Neutrophil (primary cell): ENCODE data around the gene CD276.

Source experiments
- H3K27ac ChIP-seq: fragments of 200-600 bp; sonication (generic); 2 replicates; pipeline ENCODE4 v1.5.1; 2016; ENCODE audit warnings: mild to moderate bottlenecking, moderate library complexity
- H3K27me3 ChIP-seq: fragments of 200-600 bp; sonication (generic); 2 replicates; pipeline ENCODE4 v1.6.0; 2016; ENCODE audit warnings: mild to moderate bottlenecking
- H3K36me3 ChIP-seq: fragments of 200-600 bp; sonication (generic); 2 replicates; pipeline ENCODE4 v1.5.1; 2017
- H3K4me1 ChIP-seq, 2 experiments: fragments of 200-600 bp in 1 of 2; sonication (generic) in 1 of 2; 1 replicate in 1 of 2; 2 replicates in 1 of 2; pipeline versions ENCODE4 v1.5.1 to v1.6.1; 2013 to 2016; ENCODE audit warnings: low read depth in 1 of 2, low read length in 1 of 2, mild to moderate bottlenecking in 1 of 2, moderate library complexity in 1 of 2; ENCODE audit not compliant: control insufficient read depth in 1 of 2, insufficient read depth in 1 of 2
- H3K4me3 ChIP-seq, 2 experiments: fragments of 200-600 bp in 1 of 2; sonication (generic) in 1 of 2; 1 replicate in 1 of 2; 2 replicates in 1 of 2; pipeline ENCODE4 v1.5.1; 2013 to 2016; ENCODE audit warnings: low read depth in 1 of 2, low read length in 1 of 2, mild to moderate bottlenecking in 1 of 2, moderate library complexity in 1 of 2
- H3K9me3 ChIP-seq: fragments of 200-600 bp; sonication (generic); 2 replicates; pipeline ENCODE4 v1.5.1; 2016
- CTCF ChIP-seq: fragments of 200-600 bp; sonication (generic); IDR thresholded peaks from 2 replicates; pipeline ENCODE4 v1.5.1; 2016; ENCODE audit warnings: antibody characterized with exemption

Gene CD276

GRCh38 chr15:73708691-73709090, 24.5 kb downstream of the CD276 start:
- H3K4me1 ChIP-seq, result peaks cover 6 to 22% of the 10 kb centered on the region in 2 experiments
- no peak overlapping the region for H3K27ac ChIP-seq
- H3K9me3 ChIP-seq, result no peaks in the 10 kb centered on the region
- peaks cover 7% of the 10 kb centered on the region for H3K27me3 ChIP-seq
- H3K4me3 ChIP-seq, result no peak overlapping the region
- no peaks in the 10 kb centered on the region for H3K36me3 ChIP-seq
- TF ChIP-seq CTCF, result no peak

GRCh38 chr15:73709241-73709640, 25.1 kb downstream of the CD276 start:
- no peak for TF ChIP-seq CTCF
- no peak overlapping the region for H3K27ac ChIP-seq
- peaks cover 4% of the 10 kb centered on the region for H3K27me3 ChIP-seq

GRCh38 chr15:73709686-73710085, 25.5 kb downstream of the CD276 start:
- no peak overlapping the region for H3K27ac ChIP-seq
- TF ChIP-seq CTCF, result no peak
- H3K4me1 ChIP-seq, result peaks cover 6 to 22% of the 10 kb centered on the region in 2 experiments
- no peaks in the 10 kb centered on the region for H3K36me3 ChIP-seq
- no peak overlapping the region for H3K4me3 ChIP-seq
- no peaks in the 10 kb centered on the region for H3K27me3 ChIP-seq
- no peaks in the 10 kb centered on the region for H3K9me3 ChIP-seq

More at GRCh38 chr15:73709241-73709640, 25.1 kb downstream of the CD276 start:
- Histone ChIP-seq H3K4me3 (no peak overlapping the region), H3K9me3 (no peaks in the 10 kb centered on the region), H3K4me1 (peaks cover 6 to 22% of the 10 kb centered on the region in 2 experiments), H3K36me3 (no peaks in the 10 kb centered on the region)

GRCh38 chr15:73710321-73710720, 26.1 kb downstream of the CD276 start:
- H3K4me1 ChIP-seq, result peaks cover 6 to 22% of the 10 kb centered on the region in 2 experiments
- no peaks in the 10 kb centered on the region for H3K9me3 ChIP-seq
- H3K4me3 ChIP-seq, result no peak overlapping the region
- H3K27ac ChIP-seq, result no peak overlapping the region
- H3K36me3 ChIP-seq, result no peaks in the 10 kb centered on the region
- TF ChIP-seq CTCF, result no peak
- H3K27me3 ChIP-seq, result peaks cover under 1% of the 10 kb centered on the region

- peak overlapping the region; percentile 70 for H3K27ac ChIP-seq
Observed at GRCh38 chr15:73711526-73711925, 27.3 kb downstream of the CD276 start.

More at GRCh38 chr15:73711526-73711925, 27.3 kb downstream of the CD276 start:
- H3K4me3 ChIP-seq, result no peak overlapping the region
- H3K27me3 ChIP-seq, result peaks cover 11% of the 10 kb centered on the region
- TF ChIP-seq CTCF, result no peak
- no peaks in the 10 kb centered on the region for H3K36me3 ChIP-seq
- H3K4me1 ChIP-seq, result peaks cover 6 to 22% of the 10 kb centered on the region in 2 experiments
- H3K9me3 ChIP-seq, result no peaks in the 10 kb centered on the region
